GM18858 (cell line): ENCODE measurements around the gene CXXC5.

ENCODE experiments used
- ATAC-seq: cut with Tn5 transposase; IDR thresholded peaks from one replicate; pipeline ENCODE4 v1.9.1; 2021; ENCODE audit not compliant: unreplicated experiment

Gene CXXC5

GRCh38 chr5:139638090-139638735 is 9.9 kb upstream of the CXXC5 start:
- ATAC-seq: no peak

GRCh38 chr5:139638736-139639618 is 9.2 kb upstream of the CXXC5 start:
- no peak for ATAC-seq

- ATAC-seq: no peak
These were observed 8.3 kb upstream of the CXXC5 start for GRCh38 chr5:139639619-139640380.

- no peak for ATAC-seq
These were observed 7.6 kb upstream of the CXXC5 start for GRCh38 chr5:139640421-139641115.

GRCh38 chr5:139641116-139642080 is 6.8 kb upstream of the CXXC5 start:
- no peak for ATAC-seq

GRCh38 chr5:139642213-139642612 is 5.9 kb upstream of the CXXC5 start:
- no peak for ATAC-seq

GRCh38 chr5:139642891-139643871 is 5.0 kb upstream of the CXXC5 start:
- ATAC-seq: no peak

GRCh38 chr5:139644001-139644456 is 4.1 kb upstream of the CXXC5 start:
- no peak for ATAC-seq

- no peak for ATAC-seq
These were observed 3.3 kb upstream of the CXXC5 start for GRCh38 chr5:139644646-139645429.

GRCh38 chr5:139645430-139645871 is 2.7 kb upstream of the CXXC5 start:
- no peak for ATAC-seq

GRCh38 chr5:139646111-139646510 is 2.0 kb upstream of the CXXC5 start:
- ATAC-seq: no peak

GRCh38 chr5:139646912-139647505 is 1.1 kb upstream of the CXXC5 start:
- ATAC-seq: no peak

- no peak for ATAC-seq
These were observed 494 bp upstream of the CXXC5 start for GRCh38 chr5:139647506-139648204.

- no peak for ATAC-seq
These were observed 1.2 kb downstream of the CXXC5 start for GRCh38 chr5:139649082-139649991.

- ATAC-seq: no peak
These were observed 2.0 kb downstream of the CXXC5 start for GRCh38 chr5:139650031-139650688.
